Germinal center (tissue), 1 donor: ENCODE measurements around the gene ZNF599.
"Not testable (repeated sequence)": the region's sequence is repeated elsewhere in the genome, so short reads cannot be mapped to it uniquely, and the experiment has no call there.

Source experiments
- DNase-seq: peaks from one replicate; pipeline ENCODE4 v3.0.0; 2012; ENCODE audit warnings: mixed read lengths, low spot score

The ZNF599 gene

DNA sequence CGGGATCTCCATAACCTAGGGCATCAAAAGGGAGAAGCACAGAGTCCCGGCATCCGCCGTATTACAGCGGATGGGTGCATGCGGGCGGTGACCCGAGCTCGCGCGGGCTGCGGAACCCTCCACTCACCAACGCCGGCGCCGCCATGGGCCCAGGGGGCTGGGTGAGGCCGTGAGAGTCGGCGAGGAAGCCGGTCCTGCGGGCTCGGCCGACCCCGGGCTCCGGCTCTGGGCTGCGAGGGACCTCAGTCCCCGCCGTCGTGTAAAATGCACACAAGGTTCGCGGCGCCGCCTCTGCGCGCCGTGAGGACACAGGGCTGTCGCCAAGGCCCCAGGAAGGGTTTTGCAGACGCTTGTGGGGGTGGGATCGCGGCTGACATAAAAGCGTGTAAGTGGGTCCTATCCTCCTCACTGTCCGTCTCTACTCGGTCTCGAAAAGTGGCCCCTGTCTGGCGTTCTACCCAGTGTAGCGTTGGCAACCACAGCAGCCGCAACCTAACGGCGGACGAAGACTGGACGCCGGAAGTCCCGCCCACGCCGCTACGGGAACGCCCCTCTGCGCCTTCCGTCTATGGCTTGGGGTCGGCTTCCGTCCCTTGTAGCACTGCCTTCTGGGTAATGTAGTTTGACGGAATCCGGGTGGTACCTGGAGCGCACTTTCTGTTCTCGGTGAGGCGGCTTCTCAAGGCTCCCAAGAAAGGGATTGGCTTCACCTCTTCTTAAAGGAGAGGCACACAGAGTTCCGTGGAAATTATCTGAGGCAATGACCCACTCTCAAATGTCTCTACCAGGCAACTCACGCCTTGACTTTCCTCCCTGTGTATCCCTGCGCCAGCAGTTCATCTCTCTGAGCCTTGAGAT is at the start of gene ZNF599:
TSS of gene ZNF599 (minus strand) at position 519 of the 858 bp plus-strand sequence. CDS start at position 145, 374 bp downstream.
- DNase-seq, result peak; percentile 87

- DNase-seq, result no peak
Measured at GRCh38 chr19:34818270-34818669, 45.3 kb upstream of the ZNF599 start.

- DNase-seq, result no peak
Measured at GRCh38 chr19:34816708-34817107, 43.7 kb upstream of the ZNF599 start.

DNA sequence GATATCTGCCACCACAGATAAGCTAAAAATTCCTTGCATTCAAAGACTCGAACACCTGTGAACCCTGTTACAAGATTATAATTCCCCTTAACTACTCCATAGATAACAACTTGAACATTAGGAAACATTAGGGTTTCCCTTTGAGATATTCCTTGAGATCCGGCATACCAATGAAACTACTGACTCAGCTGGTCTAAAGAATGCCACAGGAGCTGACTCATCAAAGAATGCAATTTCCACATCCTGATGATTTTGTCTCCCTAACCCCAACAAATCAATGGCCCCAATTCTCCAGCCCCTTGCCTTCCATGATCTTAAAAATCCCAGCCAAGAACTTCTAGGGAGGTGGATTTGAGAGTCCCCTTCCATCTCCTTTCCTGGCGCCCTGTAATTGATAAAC is 35.6 kb upstream of the ZNF599 start:
- no peak for DNase-seq

DNA sequence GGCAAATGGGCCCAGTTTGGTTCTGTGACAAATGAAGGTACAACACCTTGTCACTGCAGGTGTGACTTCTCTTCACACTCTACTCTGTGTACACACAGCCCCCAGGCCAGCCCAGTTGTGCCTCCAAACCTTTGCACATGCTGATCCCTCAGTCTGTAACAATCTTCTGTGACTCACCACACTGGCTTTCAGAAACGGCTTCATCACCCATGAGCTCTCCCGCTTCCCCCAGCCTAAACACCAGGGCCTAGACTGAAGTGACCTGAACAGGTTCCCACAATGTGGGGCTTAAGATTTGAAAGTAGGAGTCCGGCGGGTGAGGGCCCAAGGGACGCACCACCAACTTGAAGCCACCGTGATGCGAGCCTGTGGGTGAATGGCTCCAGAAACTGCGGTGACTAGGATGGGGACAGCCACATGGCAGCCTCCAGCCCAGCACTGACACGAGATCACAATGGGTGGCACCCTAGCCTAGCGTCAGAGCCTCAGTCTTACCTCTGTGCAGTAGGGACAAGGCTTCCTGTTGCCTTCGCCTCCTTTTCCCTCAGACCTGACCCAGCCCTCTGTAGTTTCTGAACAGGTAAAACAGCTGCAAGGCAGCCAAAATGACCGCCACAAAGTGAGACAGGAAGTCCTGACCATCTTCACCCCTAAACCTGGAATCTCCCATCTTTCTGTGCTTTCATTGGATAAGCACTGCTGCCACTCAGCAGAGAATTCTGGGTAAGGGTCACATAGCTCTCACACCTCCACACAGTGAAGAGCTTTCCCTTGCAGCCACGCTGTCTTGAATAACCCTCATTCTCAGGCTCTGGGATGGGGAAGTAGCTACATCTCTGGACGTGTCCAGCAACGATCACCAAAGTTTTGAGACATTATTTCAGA is 34.2 kb upstream of the ZNF599 start:
- DNase-seq, result no peak

- no peak for DNase-seq
Measured at GRCh38 chr19:34804115-34804514, 31.1 kb upstream of the ZNF599 start.

GRCh38 chr19:34796953-34797352 is 23.9 kb upstream of the ZNF599 start:
- DNase-seq, result not testable (repeated sequence)

GRCh38 chr19:34794066-34794960 is 21.3 kb upstream of the ZNF599 start:
- no peak for DNase-seq

DNA sequence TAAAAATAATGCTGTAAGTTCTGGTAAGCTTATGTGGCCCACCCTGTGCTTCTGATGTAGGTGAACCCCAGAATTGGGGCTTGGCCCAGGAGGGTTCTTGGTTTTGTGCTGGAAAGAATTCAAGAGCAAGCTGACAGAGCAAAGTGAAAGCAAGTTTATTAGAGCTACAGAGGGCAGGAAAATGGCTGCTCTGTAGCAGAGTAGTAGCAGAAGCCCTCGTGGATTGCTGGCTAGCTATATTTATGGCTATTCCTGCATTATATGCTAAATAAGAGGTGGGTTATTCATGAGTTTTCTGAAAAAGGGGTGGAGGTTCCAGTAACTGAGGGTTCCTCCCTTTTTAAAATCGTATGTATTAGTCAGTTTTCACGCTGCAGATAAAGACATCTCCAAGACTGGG is 20.6 kb upstream of the ZNF599 start:
- no peak for DNase-seq

DNA sequence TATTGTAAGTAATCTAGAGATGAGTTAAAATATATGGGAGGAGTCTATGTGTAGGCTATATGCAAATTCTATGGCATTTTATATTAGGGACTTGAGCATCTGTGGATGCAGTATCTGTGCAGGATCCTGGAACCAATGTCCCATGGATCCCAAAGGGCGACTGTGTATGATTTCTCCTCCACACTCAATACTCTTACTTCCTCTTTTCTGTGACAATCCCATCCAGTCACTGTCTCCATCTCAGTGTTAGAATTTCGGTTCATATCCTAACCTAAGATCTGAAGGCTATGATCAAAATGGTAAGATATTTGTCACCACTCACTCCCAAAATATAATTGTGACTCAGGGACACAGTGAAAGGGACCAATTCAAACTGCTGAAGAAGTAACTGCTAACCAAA is 15.1 kb upstream of the ZNF599 start:
- DNase-seq, result no peak

DNA sequence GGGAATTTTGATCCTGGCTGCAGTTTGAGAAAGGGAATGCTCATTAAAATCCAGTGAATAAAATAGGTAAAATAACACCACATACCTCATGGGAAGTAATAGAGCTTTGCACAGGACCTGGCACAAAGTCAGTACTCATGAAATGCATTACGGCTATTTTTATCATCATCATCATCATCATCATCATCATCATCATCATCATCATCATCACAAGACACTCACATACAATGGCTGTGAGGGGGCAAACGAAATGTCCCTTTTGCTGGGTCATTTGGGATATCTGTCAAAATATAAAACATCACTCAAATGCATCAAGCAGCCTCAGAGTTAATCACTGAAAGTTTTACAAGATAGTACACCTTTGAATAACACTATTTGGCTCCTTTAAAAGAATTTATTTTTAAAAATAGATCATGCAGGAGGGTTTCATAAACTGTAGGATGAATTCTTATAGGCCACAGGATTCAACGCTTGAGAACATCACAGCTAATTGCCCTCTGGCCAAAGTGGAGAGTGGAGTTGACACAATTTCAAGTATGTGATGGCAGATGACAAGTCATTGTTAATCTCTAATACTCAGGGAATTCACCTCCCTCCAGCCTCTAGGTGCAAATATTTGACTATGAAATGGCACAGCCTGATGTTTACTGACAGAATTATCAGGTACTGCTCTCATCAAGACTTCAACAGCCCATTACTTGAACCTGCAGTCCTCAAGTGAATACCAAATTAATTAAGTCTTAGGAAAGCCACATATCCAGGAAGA is 14.2 kb upstream of the ZNF599 start:
- no peak for DNase-seq

GRCh38 chr19:34786236-34786635 is 13.2 kb upstream of the ZNF599 start:
- no peak for DNase-seq

DNA sequence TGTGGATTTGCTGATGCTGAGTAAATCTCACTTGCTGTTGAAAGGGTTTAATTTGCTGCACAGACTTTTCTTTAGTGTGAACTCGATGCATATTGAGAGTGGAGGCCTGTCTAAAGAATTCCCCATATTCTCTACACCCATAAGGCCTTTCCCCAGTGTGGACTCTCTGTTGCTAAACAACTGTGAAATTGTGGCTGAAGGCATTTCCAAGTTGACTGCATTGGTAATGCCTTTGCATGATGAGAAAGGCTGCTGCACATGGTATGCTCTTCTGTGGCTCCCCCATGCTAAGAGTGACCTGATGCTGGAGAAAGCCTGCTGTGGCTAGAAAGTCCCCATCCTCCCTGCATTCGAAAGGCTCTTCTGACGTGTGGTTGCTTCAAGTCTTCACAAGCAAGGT is 6.6 kb upstream of the ZNF599 start:
- no peak for DNase-seq

- no peak for DNase-seq
Measured at GRCh38 chr19:34778342-34778741, 5.3 kb upstream of the ZNF599 start.

DNA sequence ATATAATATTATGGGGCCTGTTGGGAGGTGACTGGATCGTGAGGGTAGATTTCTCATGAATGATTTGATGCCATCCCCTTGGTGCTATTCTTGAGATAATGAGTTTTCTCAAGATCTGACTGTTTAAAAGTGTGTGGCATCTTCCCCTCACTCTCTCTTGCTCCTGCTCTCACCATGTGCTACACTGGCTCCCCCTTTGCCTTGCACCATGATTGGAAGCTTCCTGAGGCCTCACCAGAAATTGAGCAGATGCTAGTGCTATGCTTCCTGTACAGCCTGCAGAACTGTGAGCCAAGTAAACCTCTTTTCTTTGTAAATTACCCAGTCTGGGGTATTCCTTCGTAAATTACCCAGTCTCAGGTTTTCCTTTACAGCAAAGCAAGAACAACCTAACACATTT is 1.8 kb upstream of the ZNF599 start:
- no peak for DNase-seq

- DNase-seq, result no peak
Measured at GRCh38 chr19:34773555-34773864, 495 bp upstream of the ZNF599 start.

DNA sequence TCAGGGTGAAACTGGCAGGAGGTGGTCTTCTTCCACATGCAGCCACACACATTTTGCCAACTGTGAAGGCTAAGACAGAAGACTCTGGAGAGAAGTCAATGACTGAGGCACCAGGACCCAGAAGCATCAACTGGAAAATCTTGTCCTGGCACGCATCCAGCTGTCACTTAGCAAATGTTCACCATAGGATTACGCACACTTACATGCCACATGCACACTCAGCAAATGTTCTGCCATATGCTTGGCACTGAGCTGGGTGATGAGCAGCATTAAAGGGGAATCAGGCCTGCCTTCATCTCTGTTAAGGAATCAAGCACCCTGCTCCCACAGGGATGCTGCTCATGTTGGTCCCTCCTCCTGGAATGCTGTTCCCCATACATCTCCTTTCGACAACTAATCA is 5.1 kb downstream of the ZNF599 start:
- DNase-seq, result no peak

- DNase-seq, result no peak
Measured at GRCh38 chr19:34766386-34766785, 6.6 kb downstream of the ZNF599 start.

DNA sequence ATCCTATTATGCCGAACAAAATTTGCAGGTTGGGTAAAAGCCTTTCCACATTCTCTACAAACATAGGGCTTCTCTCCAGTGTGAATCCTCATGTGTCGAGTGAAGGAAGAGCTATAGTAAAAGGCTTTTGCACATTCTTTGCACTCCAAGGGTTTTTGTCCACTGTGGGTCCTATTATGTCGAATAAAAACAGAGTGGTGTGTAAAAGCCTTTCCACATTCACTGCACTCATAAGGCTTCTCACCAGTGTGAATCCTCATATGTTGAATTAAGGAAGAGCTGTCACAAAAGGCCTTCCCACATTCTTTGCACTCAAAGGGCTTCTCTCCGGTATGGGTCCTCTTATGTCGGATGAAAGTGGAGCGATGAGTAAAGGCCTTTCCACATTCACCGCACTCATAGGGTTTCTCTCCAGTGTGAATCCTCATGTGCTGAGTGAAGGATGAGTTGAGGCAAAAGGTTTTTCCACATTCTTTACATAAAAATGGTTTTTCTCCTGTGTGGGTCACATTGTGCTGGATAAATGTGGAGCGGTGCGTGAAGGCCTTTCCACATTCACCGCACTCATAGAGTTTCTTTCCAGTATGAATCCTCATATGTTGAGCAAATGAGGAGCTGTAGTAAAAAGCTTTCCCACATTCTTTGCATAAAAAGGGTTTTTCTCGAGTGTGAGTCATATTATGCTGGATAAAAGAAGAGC is 13.6 kb downstream of the ZNF599 start:
- no peak for DNase-seq

GRCh38 chr19:34757441-34757840 is 15.6 kb downstream of the ZNF599 start:
- DNase-seq, result no peak
